ENCODE results near the gene PPAT. TPM values are rescaled to one million over a fixed set of nuclear protein-coding genes. Genes with fewer than 3 reads are reported as not detected.

PPAT gene
- total and polyA plus RNA-seq, 5 experiments from 2014 or later = 10.9 to 18.5 (median 15.1) TPM

GRCh38 chr4:56430203-56430602, 5.2 kb downstream of the PPAT start:
- no peak overlapping the region for H3K27ac Mint-ChIP-seq
- DNase-seq (no peak), ATAC-seq (no peak)
- H3K4me3 Mint-ChIP-seq = no peak overlapping the region
- H3K4me1 Mint-ChIP-seq = peaks cover 11 to 29% (median 17%) of the 10 kb centered on the region in 4 donors
- POLR2A ChIA-PET = no interaction called here
- H3K36me3 Mint-ChIP-seq = peaks cover 0 to 2% (median 2%) of the 10 kb centered on the region in 3 donors
- H3K27me3 Mint-ChIP-seq = no peaks in the 10 kb centered on the region
- peaks cover 0 to 4% (median 0%) of the 10 kb centered on the region in 9 donors for H3K9me3 Mint-ChIP-seq

DNA sequence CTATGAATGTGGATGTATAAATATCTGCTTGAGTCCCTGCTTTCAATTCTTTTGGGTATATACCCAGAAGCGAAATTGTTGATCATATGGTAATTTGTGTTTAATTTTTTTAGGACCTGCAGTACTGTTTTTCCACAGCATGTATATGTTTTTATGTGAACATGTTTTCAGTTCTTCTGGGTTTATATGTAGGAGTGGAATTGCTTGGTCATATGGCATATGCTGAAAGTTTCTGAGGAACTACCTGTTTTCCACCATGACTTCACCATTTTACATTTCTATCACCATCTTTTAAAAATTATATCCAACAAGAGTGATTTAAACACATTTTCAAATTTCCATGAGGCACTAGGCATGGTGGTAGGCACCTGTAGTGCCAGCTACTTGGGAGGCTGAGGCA, 8.2 kb downstream of the PPAT start:
- no peak overlapping the region for H3K4me3 Mint-ChIP-seq
- H3K9me3 Mint-ChIP-seq = peaks cover 0 to 4% (median 0%) of the 10 kb centered on the region in 9 donors
- no peaks in the 10 kb centered on the region for H3K27me3 Mint-ChIP-seq
- ATAC-seq (no peak), DNase-seq (no peak)
- peaks cover 6 to 12% (median 7%) of the 10 kb centered on the region in 4 donors for H3K4me1 Mint-ChIP-seq
- POLR2A ChIA-PET = no interaction called here
- H3K27ac Mint-ChIP-seq = no peak overlapping the region
- peaks cover 0 to 2% (median 2%) of the 10 kb centered on the region in 3 donors for H3K36me3 Mint-ChIP-seq

DNA sequence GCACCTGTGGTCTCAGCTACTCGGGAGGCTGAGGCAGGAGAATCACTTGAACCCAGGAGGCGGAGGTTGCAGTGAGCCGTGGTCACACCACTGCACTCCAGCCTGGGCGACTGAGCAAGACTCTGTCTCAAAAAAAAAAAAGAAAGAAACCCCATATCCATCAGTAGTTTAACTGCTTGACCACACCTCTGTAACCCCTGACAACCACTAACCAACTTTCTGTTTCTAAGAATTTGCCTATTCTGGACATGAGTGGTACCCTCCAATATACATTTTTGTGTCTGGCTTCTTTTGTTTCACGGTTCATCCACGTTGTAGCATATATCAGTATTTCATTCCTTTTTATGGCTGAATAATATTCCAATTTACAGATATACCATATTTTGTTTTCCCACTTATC, 9.1 kb downstream of the PPAT start:
- no peak overlapping the region for H3K27ac Mint-ChIP-seq
- peaks cover 0 to 2% (median 2%) of the 10 kb centered on the region in 3 donors for H3K36me3 Mint-ChIP-seq
- DNase-seq (no peak), ATAC-seq (no peak)
- H3K4me3 Mint-ChIP-seq = no peak overlapping the region
- H3K4me1 Mint-ChIP-seq = peaks cover 0 to 8% (median 6%) of the 10 kb centered on the region in 4 donors
- POLR2A ChIA-PET = interaction anchor here (0.6 kb wide), 1 partner anchor 341 kb away, joined by 4 read pairs; no protein-coding TSS in a partner anchor
- peaks cover 0 to 4% (median 0%) of the 10 kb centered on the region in 9 donors for H3K9me3 Mint-ChIP-seq
- H3K27me3 Mint-ChIP-seq = no peaks in the 10 kb centered on the region

- H3K36me3 Mint-ChIP-seq = peaks cover 0 to 2% (median 2%) of the 10 kb centered on the region in 3 donors
- DNase-seq (no peak), ATAC-seq (no peak)
- peaks cover 0 to 4% (median 0%) of the 10 kb centered on the region in 9 donors for H3K9me3 Mint-ChIP-seq
- POLR2A ChIA-PET = interaction anchor here (0.6 to 4.2 kb wide), 3 partner anchors 9 to 342 kb away, joined by 3 to 20 read pairs (median 4); partner anchors contain the start of genes PAICS and PPAT
- H3K27ac Mint-ChIP-seq = no peak overlapping the region
- H3K4me3 Mint-ChIP-seq = no peak overlapping the region
- H3K27me3 Mint-ChIP-seq = no peaks in the 10 kb centered on the region
- H3K4me1 Mint-ChIP-seq = peaks cover 0 to 6% (median 6%) of the 10 kb centered on the region in 4 donors
These were observed 9.9 kb downstream of the PPAT start for GRCh38 chr4:56425518-56425917.

- Mint-ChIP-seq H3K27ac (no peak overlapping the region), H3K4me1 (peaks cover 1 to 6% (median 6%) of the 10 kb centered on the region in 4 donors), H3K36me3 (peaks cover 0 to 2% (median 2%) of the 10 kb centered on the region in 3 donors), H3K9me3 (peaks cover 0 to 4% (median 0%) of the 10 kb centered on the region in 9 donors), H3K4me3 (no peak overlapping the region), H3K27me3 (no peaks in the 10 kb centered on the region)
- POLR2A ChIA-PET = interaction anchor here (0.8 to 4.2 kb wide), 4 partner anchors 9 to 37 kb away, joined by 3 to 20 read pairs (median 4); partner anchors contain the start of genes AASDH, PAICS and PPAT
- ATAC-seq (peak in 1 of 2 donors; percentile 39), DNase-seq (peak in 9 of 10 donors; percentile 19 to 65 (median 46))
These were observed 10.5 kb downstream of the PPAT start for GRCh38 chr4:56424697-56425514.

DNA sequence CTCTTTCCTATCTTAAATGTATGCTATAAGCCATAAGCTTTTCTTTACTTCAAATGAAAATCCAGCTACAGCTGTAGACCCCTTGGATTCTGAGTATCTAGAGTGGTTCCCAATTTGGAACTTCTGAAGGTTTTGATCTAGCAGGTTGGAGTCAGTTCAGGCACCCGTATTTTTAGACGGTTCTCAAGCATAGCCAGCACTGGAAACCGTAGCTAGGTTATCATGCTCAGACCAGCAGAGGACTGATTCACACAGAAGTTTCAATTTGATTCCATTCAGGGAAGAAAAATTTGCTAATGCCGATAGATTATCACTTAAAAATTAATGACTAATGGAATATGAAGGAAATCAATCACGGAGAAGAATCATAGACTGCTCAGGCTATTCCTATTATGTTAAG, 11.2 kb downstream of the PPAT start:
- no peaks in the 10 kb centered on the region for H3K27me3 Mint-ChIP-seq
- no peak for DNase-seq
- peaks cover 0 to 4% (median 0%) of the 10 kb centered on the region in 9 donors for H3K9me3 Mint-ChIP-seq
- H3K27ac Mint-ChIP-seq = no peak overlapping the region
- no peak overlapping the region for H3K4me3 Mint-ChIP-seq
- POLR2A ChIA-PET = interaction anchor here (0.9 to 4.2 kb wide), 3 partner anchors 12 to 37 kb away, joined by 3 to 20 read pairs (median 6); partner anchors contain the start of genes AASDH, PAICS and PPAT
- peaks cover 5 to 10% (median 7%) of the 10 kb centered on the region in 4 donors for H3K4me1 Mint-ChIP-seq
- H3K36me3 Mint-ChIP-seq = peaks cover 0 to 2% (median 2%) of the 10 kb centered on the region in 3 donors
- ATAC-seq = no peak

- Mint-ChIP-seq H3K36me3 (no peaks in the 10 kb centered on the region), H3K9me3 (no peaks in the 10 kb centered on the region), H3K4me3 (no peak overlapping the region), H3K27me3 (no peaks in the 10 kb centered on the region), H3K27ac (no peak overlapping the region), H3K4me1 (peaks cover 0 to 11% (median 4%) of the 10 kb centered on the region in 4 donors)
- ATAC-seq (no peak), DNase-seq (no peak)
- POLR2A ChIA-PET = no interaction called here
These were observed 18.0 kb downstream of the PPAT start for GRCh38 chr4:56417396-56417795.

DNA sequence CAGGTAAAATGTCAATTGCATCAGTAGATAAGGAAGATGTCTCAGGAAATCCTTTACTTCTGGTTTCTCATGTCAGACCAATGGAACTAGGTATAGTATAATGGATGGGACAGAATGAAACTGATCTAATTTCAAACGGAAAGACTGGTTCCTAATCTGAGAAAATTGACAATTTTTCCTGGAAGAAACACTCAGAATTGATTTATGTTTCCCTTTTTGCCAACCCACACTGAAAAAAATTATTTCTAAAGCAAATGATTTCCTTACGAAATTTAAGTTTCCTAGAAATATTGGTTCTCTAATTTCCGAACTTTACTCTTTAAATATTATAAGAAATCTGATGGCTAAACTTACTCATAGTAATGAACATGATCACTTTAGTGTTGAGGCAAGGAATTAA, 19.1 kb downstream of the PPAT start:
- POLR2A ChIA-PET = interaction anchor here (0.8 kb wide), 1 partner anchor 19 kb away, joined by 3 read pairs; no protein-coding TSS in a partner anchor
- Mint-ChIP-seq H3K27me3 (no peaks in the 10 kb centered on the region), H3K4me1 (peaks cover 0 to 14% (median 6%) of the 10 kb centered on the region in 4 donors), H3K36me3 (no peaks in the 10 kb centered on the region), H3K9me3 (no peaks in the 10 kb centered on the region), H3K4me3 (no peak overlapping the region), H3K27ac (no peak overlapping the region)
- ATAC-seq (no peak), DNase-seq (no peak)

GRCh38 chr4:56414135-56414670, 21.2 kb downstream of the PPAT start:
- Mint-ChIP-seq H3K27me3 (no peaks in the 10 kb centered on the region), H3K36me3 (no peaks in the 10 kb centered on the region), H3K4me3 (no peak overlapping the region), H3K4me1 (peaks cover 2 to 9% (median 6%) of the 10 kb centered on the region in 4 donors), H3K27ac (no peak overlapping the region), H3K9me3 (no peaks in the 10 kb centered on the region)
- DNase-seq (no peak), ATAC-seq (no peak)
- POLR2A ChIA-PET = no interaction called here

GRCh38 chr4:56410247-56411062, 25.0 kb downstream of the PPAT start:
- peaks cover 0 to 19% (median 9%) of the 10 kb centered on the region in 3 donors for H3K36me3 Mint-ChIP-seq
- ATAC-seq (peak in 1 of 2 donors; percentile 42), DNase-seq (no peak)
- H3K4me3 Mint-ChIP-seq = no peak overlapping the region
- no peak overlapping the region for H3K27ac Mint-ChIP-seq
- H3K4me1 Mint-ChIP-seq = peaks cover 4 to 11% (median 6%) of the 10 kb centered on the region in 4 donors
- no peaks in the 10 kb centered on the region for H3K27me3 Mint-ChIP-seq
- no peaks in the 10 kb centered on the region for H3K9me3 Mint-ChIP-seq
- POLR2A ChIA-PET = interaction anchor here (1.1 kb wide), 1 partner anchor 14 kb away, joined by 3 read pairs; no protein-coding TSS in a partner anchor

DNA sequence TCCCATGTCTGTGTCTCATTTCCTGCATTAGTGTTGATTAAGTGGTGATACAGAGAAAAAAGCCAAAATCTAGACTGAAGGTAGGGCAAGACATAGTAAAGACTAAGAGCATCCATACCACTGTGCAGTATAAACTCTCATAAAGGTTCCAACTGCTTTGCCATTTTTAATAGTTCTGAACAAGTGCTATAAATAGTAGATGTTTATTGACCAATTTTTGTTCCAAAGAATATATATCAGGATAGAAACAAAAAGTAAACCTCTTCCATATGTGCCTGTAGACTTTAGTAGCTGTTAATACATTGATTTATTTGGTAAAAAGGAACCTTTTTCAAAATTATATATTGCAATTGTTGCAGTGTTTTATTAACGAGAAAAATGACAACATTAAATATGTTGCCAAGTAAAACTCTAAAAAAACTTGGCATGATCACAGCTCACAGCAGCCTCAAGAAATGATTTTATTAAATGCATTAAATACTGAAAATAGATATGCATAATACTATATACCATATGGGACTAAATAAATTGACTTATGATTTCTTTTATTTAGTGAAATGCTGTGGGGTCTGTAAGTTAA, 25.8 kb downstream of the PPAT start:
- H3K4me3 Mint-ChIP-seq = no peak overlapping the region

DNA sequence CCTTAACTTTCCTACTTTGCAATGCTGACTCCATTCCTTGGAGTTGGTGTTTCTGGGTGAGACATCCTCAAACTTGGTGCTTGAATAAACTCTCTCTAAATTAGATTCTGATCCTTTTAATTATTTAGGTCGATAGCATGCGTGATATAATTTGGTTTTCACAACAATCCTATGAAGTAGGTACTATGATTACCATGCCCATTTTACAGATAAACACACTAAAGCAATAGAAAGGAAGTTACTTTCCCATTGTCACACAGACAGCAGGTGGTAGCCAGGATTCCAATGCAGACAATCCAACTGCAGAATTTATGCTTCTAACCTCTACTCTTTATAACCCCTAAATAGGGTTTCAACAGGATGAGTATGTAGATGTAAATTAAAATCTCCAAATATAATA, 26.4 kb downstream of the PPAT start:
- Mint-ChIP-seq H3K36me3 (peaks cover 0 to 32% (median 11%) of the 10 kb centered on the region in 3 donors), H3K27me3 (no peaks in the 10 kb centered on the region), H3K4me3 (no peak overlapping the region), H3K4me1 (peaks cover 4 to 11% (median 6%) of the 10 kb centered on the region in 4 donors), H3K9me3 (no peaks in the 10 kb centered on the region), H3K27ac (no peak overlapping the region)
- no peak for DNase-seq
- ATAC-seq = no peak
- POLR2A ChIA-PET = no interaction called here

More for the DNA sequence above, 25.8 kb downstream of the PPAT start:
- POLR2A ChIA-PET = no interaction called here
- DNase-seq (no peak), ATAC-seq (no peak)
- Mint-ChIP-seq H3K27ac (no peak overlapping the region), H3K36me3 (peaks cover 0 to 25% (median 11%) of the 10 kb centered on the region in 3 donors), H3K27me3 (no peaks in the 10 kb centered on the region), H3K9me3 (no peaks in the 10 kb centered on the region), H3K4me1 (peaks cover 4 to 11% (median 6%) of the 10 kb centered on the region in 4 donors)

Data from naive thymus-derived CD8-positive, alpha-beta T cell (primary cell).